GM12864 (cell line): ENCODE data around the gene ZNF614.

Experiments
- DNase-seq: peaks from one replicate; pipeline ENCODE4 v3.0.0-alpha.2; 2011; ENCODE audit warnings: low read depth
- H3K4me3 ChIP-seq: 2 replicates; pipeline ENCODE4 v1.5.1; 2011; ENCODE audit warnings: mild to moderate bottlenecking, low read depth, low read length, control low read depth
- TF ChIP-seq, protein P1 (sequence below): IDR thresholded peaks from 2 replicates; pipeline ENCODE4 v1.5.1; 2011; ENCODE audit warnings: low read depth, mild to moderate bottlenecking, moderate library complexity, low read length, control low read depth, inconsistent platforms; ENCODE audit errors: missing control alignments

Gene ZNF614

DNA sequence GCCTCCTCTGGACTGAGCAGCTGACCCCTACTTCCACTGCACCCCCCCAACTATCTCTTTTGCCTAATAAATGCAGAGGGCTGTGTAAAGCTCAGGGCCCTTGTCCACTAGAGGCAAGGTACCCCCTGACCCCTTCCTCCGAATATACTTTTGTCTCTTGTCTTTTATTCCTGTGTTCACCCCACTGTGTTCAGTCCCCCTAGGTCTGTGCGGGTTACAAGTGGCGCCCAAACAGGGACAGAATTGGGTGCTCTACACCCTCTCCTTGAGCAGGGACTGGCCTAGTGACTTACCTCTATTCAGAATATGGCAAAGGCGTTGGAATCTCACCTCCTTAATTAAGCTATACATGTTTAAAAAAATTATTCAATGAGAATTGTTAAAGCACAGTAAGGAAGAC lies 56.6 kb downstream of the ZNF614 start:
- H3K4me3 ChIP-seq, result no peak overlapping the region
- TF ChIP-seq, protein P1, sequence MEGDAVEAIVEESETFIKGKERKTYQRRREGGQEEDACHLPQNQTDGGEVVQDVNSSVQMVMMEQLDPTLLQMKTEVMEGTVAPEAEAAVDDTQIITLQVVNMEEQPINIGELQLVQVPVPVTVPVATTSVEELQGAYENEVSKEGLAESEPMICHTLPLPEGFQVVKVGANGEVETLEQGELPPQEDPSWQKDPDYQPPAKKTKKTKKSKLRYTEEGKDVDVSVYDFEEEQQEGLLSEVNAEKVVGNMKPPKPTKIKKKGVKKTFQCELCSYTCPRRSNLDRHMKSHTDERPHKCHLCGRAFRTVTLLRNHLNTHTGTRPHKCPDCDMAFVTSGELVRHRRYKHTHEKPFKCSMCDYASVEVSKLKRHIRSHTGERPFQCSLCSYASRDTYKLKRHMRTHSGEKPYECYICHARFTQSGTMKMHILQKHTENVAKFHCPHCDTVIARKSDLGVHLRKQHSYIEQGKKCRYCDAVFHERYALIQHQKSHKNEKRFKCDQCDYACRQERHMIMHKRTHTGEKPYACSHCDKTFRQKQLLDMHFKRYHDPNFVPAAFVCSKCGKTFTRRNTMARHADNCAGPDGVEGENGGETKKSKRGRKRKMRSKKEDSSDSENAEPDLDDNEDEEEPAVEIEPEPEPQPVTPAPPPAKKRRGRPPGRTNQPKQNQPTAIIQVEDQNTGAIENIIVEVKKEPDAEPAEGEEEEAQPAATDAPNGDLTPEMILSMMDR, result no peak
- no peak for DNase-seq

DNA sequence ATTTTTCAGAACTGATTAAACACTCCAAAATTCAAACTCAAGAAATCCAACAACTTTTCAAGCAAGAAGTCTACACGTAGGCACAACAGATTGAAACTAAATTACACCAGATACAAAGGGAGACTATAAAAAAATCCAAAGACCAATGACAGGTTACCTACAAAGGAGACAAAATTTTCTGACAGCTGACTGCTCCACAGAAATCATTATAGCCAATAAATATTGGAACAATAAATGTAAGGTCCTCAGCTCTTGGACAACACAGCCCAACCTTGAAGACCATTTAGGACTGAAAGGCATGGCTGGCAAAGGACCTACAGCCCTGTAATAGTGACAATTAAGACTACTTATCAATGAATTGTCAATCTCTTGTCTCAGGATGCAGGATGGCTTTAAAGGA lies 57.5 kb downstream of the ZNF614 start:
- H3K4me3 ChIP-seq, result no peak overlapping the region
- no peak for DNase-seq
- TF ChIP-seq, protein P1, result no peak

DNA sequence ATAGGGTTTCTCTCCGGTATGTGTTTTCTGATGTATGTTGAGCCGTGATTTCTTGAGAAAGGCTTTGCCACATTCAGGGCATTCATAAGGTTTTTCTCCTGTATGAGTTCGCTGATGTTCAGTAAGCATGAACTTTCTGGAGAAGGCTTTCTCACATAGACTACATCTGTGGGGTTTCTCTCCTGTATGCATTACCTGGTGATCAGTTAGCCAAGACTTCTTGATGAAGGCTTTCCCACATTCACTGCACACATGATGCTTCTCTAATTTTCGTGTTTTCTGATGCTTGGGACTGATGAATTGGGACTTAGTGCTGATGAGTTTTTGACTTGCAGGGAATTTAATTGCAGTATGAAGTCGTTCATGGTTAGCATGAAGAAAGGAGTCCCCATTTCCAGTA lies 62.6 kb downstream of the ZNF614 start:
- H3K4me3 ChIP-seq, result no peak overlapping the region
- no peak for DNase-seq
- TF ChIP-seq, protein P1, result no peak
